Measurements from ENCODE around the gene KCNMA1.

Gene KCNMA1

GRCh38 chr10:77208684-77209256 lies 428.8 kb downstream of the KCNMA1 start:
- Mint-ChIP-seq H3K36me3 (ENCODE audit: low read depth) (no peaks in the 10 kb centered on the region), H3K9me3 (peaks cover 6% of the 10 kb centered on the region)

GRCh38 chr10:77207828-77208185 lies 429.8 kb downstream of the KCNMA1 start:
- no peak for ATAC-seq
- no peaks in the 10 kb centered on the region for H3K36me3 Mint-ChIP-seq (ENCODE audit: low read depth)
- no peak for DNase-seq
- peaks cover 24% of the 10 kb centered on the region for H3K27me3 Mint-ChIP-seq
- H3K4me3 Mint-ChIP-seq, result no peak overlapping the region
- H3K27ac Mint-ChIP-seq, result no peak overlapping the region
- peaks cover 6% of the 10 kb centered on the region for H3K9me3 Mint-ChIP-seq
- H3K4me1 Mint-ChIP-seq, result peaks cover 6% of the 10 kb centered on the region

More at GRCh38 chr10:77208684-77209256, 428.8 kb downstream of the KCNMA1 start:
- Mint-ChIP-seq H3K27me3 (peaks cover 17% of the 10 kb centered on the region), H3K4me3 (no peak overlapping the region), H3K27ac (no peak overlapping the region), H3K4me1 (peaks cover 6% of the 10 kb centered on the region)
- no peak for ATAC-seq
- DNase-seq, result no peak

- no peak for ATAC-seq
- peaks cover 6% of the 10 kb centered on the region for H3K9me3 Mint-ChIP-seq
- H3K27ac Mint-ChIP-seq, result no peak overlapping the region
- H3K27me3 Mint-ChIP-seq, result peaks cover 25% of the 10 kb centered on the region
- no peak overlapping the region for H3K4me3 Mint-ChIP-seq
- H3K4me1 Mint-ChIP-seq, result peaks cover 6% of the 10 kb centered on the region
- H3K36me3 Mint-ChIP-seq (ENCODE audit: low read depth), result no peaks in the 10 kb centered on the region
- no peak for DNase-seq
These were observed 430.3 kb downstream of the KCNMA1 start for GRCh38 chr10:77207182-77207827.

GRCh38 chr10:77205135-77205534 lies 432.5 kb downstream of the KCNMA1 start:
- Mint-ChIP-seq H3K27me3 (peaks cover 21% of the 10 kb centered on the region), H3K36me3 (ENCODE audit: low read depth) (no peaks in the 10 kb centered on the region), H3K9me3 (peaks cover 6% of the 10 kb centered on the region), H3K27ac (peak overlapping the region; percentile 13), H3K4me1 (peaks cover 6% of the 10 kb centered on the region), H3K4me3 (no peak overlapping the region)
- DNase-seq (no peak), ATAC-seq (no peak)

- no peak for ATAC-seq
- Mint-ChIP-seq H3K4me1 (peaks cover 6% of the 10 kb centered on the region), H3K36me3 (ENCODE audit: low read depth) (no peaks in the 10 kb centered on the region)
These were observed 433.4 kb downstream of the KCNMA1 start for GRCh38 chr10:77204171-77204570.

GRCh38 chr10:77202857-77203256 lies 434.8 kb downstream of the KCNMA1 start:
- ATAC-seq (no peak), DNase-seq (no peak)
- no peak overlapping the region for H3K4me3 Mint-ChIP-seq
- peaks cover 21% of the 10 kb centered on the region for H3K27me3 Mint-ChIP-seq
- H3K4me1 Mint-ChIP-seq, result peaks cover 6% of the 10 kb centered on the region
- H3K27ac Mint-ChIP-seq, result no peak overlapping the region
- peaks cover 6% of the 10 kb centered on the region for H3K9me3 Mint-ChIP-seq
- H3K36me3 Mint-ChIP-seq (ENCODE audit: low read depth), result no peaks in the 10 kb centered on the region

More at GRCh38 chr10:77204171-77204570, 433.4 kb downstream of the KCNMA1 start:
- Mint-ChIP-seq H3K4me3 (no peak overlapping the region), H3K27ac (no peak overlapping the region), H3K9me3 (peaks cover 6% of the 10 kb centered on the region), H3K27me3 (peaks cover 21% of the 10 kb centered on the region)
- no peak for DNase-seq

- no peaks in the 10 kb centered on the region for H3K36me3 Mint-ChIP-seq (ENCODE audit: low read depth)
- no peak overlapping the region for H3K27ac Mint-ChIP-seq
- H3K27me3 Mint-ChIP-seq, result peaks cover 23% of the 10 kb centered on the region
- H3K4me3 Mint-ChIP-seq, result no peak overlapping the region
- peaks cover 6% of the 10 kb centered on the region for H3K4me1 Mint-ChIP-seq
- DNase-seq (no peak), ATAC-seq (no peak)
- peaks cover 6% of the 10 kb centered on the region for H3K9me3 Mint-ChIP-seq
These were observed 436.2 kb downstream of the KCNMA1 start for GRCh38 chr10:77201135-77202106.

- DNase-seq (no peak), ATAC-seq (no peak)
- no peak overlapping the region for H3K4me3 Mint-ChIP-seq
- H3K4me1 Mint-ChIP-seq, result no peaks in the 10 kb centered on the region
- H3K27ac Mint-ChIP-seq, result no peak overlapping the region
- peaks cover 7% of the 10 kb centered on the region for H3K27me3 Mint-ChIP-seq
- no peaks in the 10 kb centered on the region for H3K36me3 Mint-ChIP-seq (ENCODE audit: low read depth)
- no peaks in the 10 kb centered on the region for H3K9me3 Mint-ChIP-seq
These were observed 440.1 kb downstream of the KCNMA1 start for GRCh38 chr10:77197544-77197943.

GRCh38 chr10:77196614-77197013 lies 441.0 kb downstream of the KCNMA1 start:
- Mint-ChIP-seq H3K27me3 (peaks cover 6% of the 10 kb centered on the region), H3K9me3 (no peaks in the 10 kb centered on the region), H3K36me3 (ENCODE audit: low read depth) (no peaks in the 10 kb centered on the region), H3K4me1 (no peaks in the 10 kb centered on the region), H3K27ac (no peak overlapping the region), H3K4me3 (no peak overlapping the region)
- DNase-seq, result no peak
- no peak for ATAC-seq

GRCh38 chr10:77195101-77195500 lies 442.5 kb downstream of the KCNMA1 start:
- DNase-seq (no peak), ATAC-seq (no peak)
- no peaks in the 10 kb centered on the region for H3K36me3 Mint-ChIP-seq (ENCODE audit: low read depth)
- no peak overlapping the region for H3K27ac Mint-ChIP-seq
- peaks cover 6% of the 10 kb centered on the region for H3K27me3 Mint-ChIP-seq
- H3K4me1 Mint-ChIP-seq, result no peaks in the 10 kb centered on the region
- no peaks in the 10 kb centered on the region for H3K9me3 Mint-ChIP-seq
- no peak overlapping the region for H3K4me3 Mint-ChIP-seq

- ATAC-seq, result no peak
- H3K4me3 Mint-ChIP-seq, result no peak overlapping the region
- H3K36me3 Mint-ChIP-seq (ENCODE audit: low read depth), result no peaks in the 10 kb centered on the region
- no peaks in the 10 kb centered on the region for H3K4me1 Mint-ChIP-seq
- DNase-seq, result no peak
- no peak overlapping the region for H3K27ac Mint-ChIP-seq
- H3K9me3 Mint-ChIP-seq, result no peaks in the 10 kb centered on the region
- H3K27me3 Mint-ChIP-seq, result peaks cover 8% of the 10 kb centered on the region
These were observed 444.6 kb downstream of the KCNMA1 start for GRCh38 chr10:77193001-77193400.

- Mint-ChIP-seq H3K27me3 (peaks cover 8% of the 10 kb centered on the region), H3K4me3 (no peak overlapping the region), H3K36me3 (ENCODE audit: low read depth) (no peaks in the 10 kb centered on the region), H3K27ac (no peak overlapping the region), H3K9me3 (no peaks in the 10 kb centered on the region), H3K4me1 (no peaks in the 10 kb centered on the region)
- no peak for ATAC-seq
- no peak for DNase-seq
These were observed 445.2 kb downstream of the KCNMA1 start for GRCh38 chr10:77192402-77192801.

- DNase-seq (no peak), ATAC-seq (no peak)
- no peak overlapping the region for H3K27ac Mint-ChIP-seq
- no peaks in the 10 kb centered on the region for H3K9me3 Mint-ChIP-seq
- no peak overlapping the region for H3K4me3 Mint-ChIP-seq
- H3K36me3 Mint-ChIP-seq (ENCODE audit: low read depth), result no peaks in the 10 kb centered on the region
- no peaks in the 10 kb centered on the region for H3K4me1 Mint-ChIP-seq
- H3K27me3 Mint-ChIP-seq, result peaks cover 6% of the 10 kb centered on the region
These were observed 446.1 kb downstream of the KCNMA1 start for GRCh38 chr10:77191324-77192049.

GRCh38 chr10:77190291-77190690 lies 447.3 kb downstream of the KCNMA1 start:
- ATAC-seq (no peak), DNase-seq (no peak)
- H3K4me1 Mint-ChIP-seq, result no peaks in the 10 kb centered on the region
- no peaks in the 10 kb centered on the region for H3K9me3 Mint-ChIP-seq
- peaks cover 6% of the 10 kb centered on the region for H3K27me3 Mint-ChIP-seq
- no peak overlapping the region for H3K27ac Mint-ChIP-seq
- no peaks in the 10 kb centered on the region for H3K36me3 Mint-ChIP-seq (ENCODE audit: low read depth)
- H3K4me3 Mint-ChIP-seq, result no peak overlapping the region
